ENCODE data around the gene MYMK.

Gene MYMK

GRCh38 chr9:133523106-133523505 lies 1.7 kb downstream of the MYMK start:
- TF ChIP-seq CTCF (IDR thresholded peaks at IDR 0.05; ENCODE audit: borderline replicate concordance, insufficient read depth, low read depth, low read length), result no peak
- H3K4me3 ChIP-seq (ENCODE audit: low read depth, low read length), result no peak overlapping the region

GRCh38 chr9:133522073-133522910 lies 2.5 kb downstream of the MYMK start:
- no peak for TF ChIP-seq CTCF (IDR thresholded peaks at IDR 0.05; ENCODE audit: borderline replicate concordance, insufficient read depth, low read depth, low read length)

GRCh38 chr9:133521122-133522072 lies 3.4 kb downstream of the MYMK start:
- TF ChIP-seq CTCF (IDR thresholded peaks at IDR 0.05; ENCODE audit: borderline replicate concordance, insufficient read depth, low read depth, low read length), result no peak
- H3K4me3 ChIP-seq (ENCODE audit: low read depth, low read length), result no peak overlapping the region

More at GRCh38 chr9:133522073-133522910, 2.5 kb downstream of the MYMK start:
- no peak overlapping the region for H3K4me3 ChIP-seq (ENCODE audit: low read depth, low read length)

- H3K4me3 ChIP-seq (ENCODE audit: low read depth, low read length), result no peak overlapping the region
- no peak for TF ChIP-seq CTCF (IDR thresholded peaks at IDR 0.05; ENCODE audit: borderline replicate concordance, insufficient read depth, low read depth, low read length)
These were observed 4.5 kb downstream of the MYMK start for GRCh38 chr9:133520121-133520835.

GRCh38 chr9:133519693-133520092 lies 5.1 kb downstream of the MYMK start:
- H3K4me3 ChIP-seq (ENCODE audit: low read depth, low read length), result no peak overlapping the region
- no peak for TF ChIP-seq CTCF (IDR thresholded peaks at IDR 0.05; ENCODE audit: borderline replicate concordance, insufficient read depth, low read depth, low read length)

- H3K4me3 ChIP-seq (ENCODE audit: low read depth, low read length), result no peak overlapping the region
- no peak for TF ChIP-seq CTCF (IDR thresholded peaks at IDR 0.05; ENCODE audit: borderline replicate concordance, insufficient read depth, low read depth, low read length)
These were observed 5.9 kb downstream of the MYMK start for GRCh38 chr9:133518706-133519449.

All from GM12875 (cell line).